SK-N-SH treated with all-trans-retinoic acid at 6 μM for 48 hours (cell line): ENCODE results near the gene RAPGEF5.

Source experiments
- ATAC-seq: fragments of 200-7000 bp; cut with Tn5 transposase; 3 replicates; pipeline ENCODE4 v1.9.1; 2020; ENCODE audit warnings: mild to moderate bottlenecking, moderate library complexity
- BACH2 ChIP-seq: fragments of 250-450 bp; sonication (Bioruptor Pico); IDR thresholded peaks from 2 replicates; pipeline ENCODE4 v1.9.0; 2021; ENCODE audit warnings: mild to moderate bottlenecking, borderline replicate concordance
- CSDC2 ChIP-seq: fragments of 250-450 bp; sonication (Bioruptor Pico); IDR thresholded peaks from 2 replicates; pipeline ENCODE4 v1.5.0; 2020; ENCODE audit warnings: mild to moderate bottlenecking, moderate library complexity
- ESRRG ChIP-seq: fragments of 250-450 bp; sonication (Bioruptor Pico); IDR thresholded peaks from 2 replicates; pipeline ENCODE4 v1.6.1; 2021; ENCODE audit warnings: mild to moderate bottlenecking
- GLIS3 ChIP-seq: fragments of 250-450 bp; sonication (Bioruptor Pico); IDR thresholded peaks from 2 replicates; pipeline ENCODE4 v1.5.0; 2020; ENCODE audit warnings: mild to moderate bottlenecking, moderate library complexity
- ISL1 ChIP-seq: fragments of 250-450 bp; sonication (Bioruptor Pico); IDR thresholded peaks from 2 replicates; pipeline ENCODE4 v2.1.2; 2022; ENCODE audit warnings: mild to moderate bottlenecking, moderate library complexity
- OSR1 ChIP-seq: fragments of 250-450 bp; sonication (Bioruptor Pico); IDR thresholded peaks from 2 replicates; pipeline ENCODE4 v1.8.0; 2022; ENCODE audit warnings: moderate library complexity, mild to moderate bottlenecking, inconsistent platforms
- PPARA ChIP-seq: fragments of 250-450 bp; sonication (Bioruptor Pico); IDR thresholded peaks from 2 replicates; pipeline ENCODE4 v1.5.0; 2020; ENCODE audit warnings: mild to moderate bottlenecking, borderline replicate concordance
- RARB ChIP-seq: fragments of 250-450 bp; sonication (Bioruptor Pico); IDR thresholded peaks from 2 replicates; pipeline ENCODE4 v1.8.0; 2021; ENCODE audit warnings: mild to moderate bottlenecking, moderate library complexity
- SNAI2 ChIP-seq: fragments of 250-450 bp; sonication (Bioruptor Pico); IDR thresholded peaks from 2 replicates; pipeline ENCODE4 v1.5.0; 2020; ENCODE audit warnings: mild to moderate bottlenecking, moderate library complexity
- TCF4 ChIP-seq: fragments of 250-450 bp; sonication (Bioruptor Pico); IDR thresholded peaks from 2 replicates; pipeline ENCODE4 v1.8.0; 2021; ENCODE audit warnings: mild to moderate bottlenecking, moderate library complexity, borderline replicate concordance
- TOX ChIP-seq: fragments of 250-450 bp; sonication (Bioruptor Pico); IDR thresholded peaks from 2 replicates; pipeline ENCODE4 v1.8.0; 2021; ENCODE audit warnings: mild to moderate bottlenecking, moderate library complexity, borderline replicate concordance
- ZC3H10 ChIP-seq: fragments of 250-450 bp; sonication (Bioruptor Pico); IDR thresholded peaks from 2 replicates; pipeline ENCODE4 v1.5.1; 2021; ENCODE audit warnings: mild to moderate bottlenecking, moderate library complexity
- ZFP3 ChIP-seq: fragments of 250-450 bp; sonication (Bioruptor Pico); IDR thresholded peaks from 2 replicates; pipeline ENCODE4 v1.5.0; 2020; ENCODE audit warnings: mild to moderate bottlenecking, moderate library complexity
- ZFP30 ChIP-seq: fragments of 450-650 bp; formaldehyde crosslinking; IDR thresholded peaks from 2 replicates; pipeline ENCODE4 v1.5.0; 2022; ENCODE audit warnings: mild to moderate bottlenecking, moderate library complexity
- ZNF565 ChIP-seq: fragments of 450-650 bp; formaldehyde crosslinking; conservative IDR thresholded peaks from 2 replicates; pipeline ENCODE4 v1.5.0; 2020; ENCODE audit warnings: low read depth, mild to moderate bottlenecking, moderate library complexity
- ZNF70 ChIP-seq: fragments of 450-650 bp; formaldehyde crosslinking; IDR thresholded peaks from 2 replicates; pipeline ENCODE4 v1.5.0; 2020; ENCODE audit warnings: mild to moderate bottlenecking, moderate library complexity
- ZNF8 ChIP-seq: fragments of 450-650 bp; formaldehyde crosslinking; IDR thresholded peaks from 2 replicates; pipeline ENCODE4 v1.5.0; 2020; ENCODE audit warnings: mild to moderate bottlenecking, moderate library complexity
- TF ChIP-seq, protein P1 (sequence below): fragments of 250-450 bp; sonication (Bioruptor Pico); IDR thresholded peaks from 2 replicates; pipeline ENCODE4 v1.8.0; 2021; ENCODE audit warnings: low read depth, mild to moderate bottlenecking, moderate library complexity, borderline replicate concordance
- TF ChIP-seq, protein P2 (sequence below): fragments of 250-450 bp; sonication (Bioruptor Pico); IDR thresholded peaks from 2 replicates; pipeline ENCODE4 v1.5.0; 2020; ENCODE audit warnings: mild to moderate bottlenecking, moderate library complexity
- TF ChIP-seq, protein P3 (sequence below): fragments of 250-450 bp; sonication (Bioruptor Pico); IDR thresholded peaks from 2 replicates; pipeline ENCODE4 v1.5.1; 2020; ENCODE audit warnings: low read depth, mild to moderate bottlenecking, moderate library complexity

RAPGEF5 gene

DNA sequence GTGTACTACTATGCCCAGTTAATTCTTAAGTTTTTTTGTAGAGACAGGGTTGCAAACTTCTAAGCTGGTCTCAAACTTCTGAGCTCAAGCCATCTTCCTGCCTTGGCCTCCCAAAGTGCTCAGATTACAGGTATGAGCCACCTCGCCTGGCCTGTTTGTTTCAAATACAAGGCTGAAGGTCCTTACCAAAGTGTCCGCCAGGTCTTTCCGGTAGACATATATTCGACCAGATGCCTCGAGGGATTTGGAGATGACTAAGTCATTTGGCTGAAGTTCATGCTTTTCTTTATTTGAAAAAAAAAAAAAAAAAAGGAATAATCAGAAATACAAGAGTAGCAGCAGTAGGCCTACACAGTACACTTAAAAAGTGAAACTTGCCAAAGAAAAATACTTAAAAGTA lies 206.7 kb downstream of the RAPGEF5 start:
- TF ChIP-seq ESRRG (CRISPR knock-in tag) = no peak
- no peak for TF ChIP-seq TCF4 (CRISPR knock-in tag)
- no peak for TF ChIP-seq GLIS3
- TF ChIP-seq TOX (CRISPR knock-in tag) = no peak
- peak; percentile 33 for ATAC-seq

DNA sequence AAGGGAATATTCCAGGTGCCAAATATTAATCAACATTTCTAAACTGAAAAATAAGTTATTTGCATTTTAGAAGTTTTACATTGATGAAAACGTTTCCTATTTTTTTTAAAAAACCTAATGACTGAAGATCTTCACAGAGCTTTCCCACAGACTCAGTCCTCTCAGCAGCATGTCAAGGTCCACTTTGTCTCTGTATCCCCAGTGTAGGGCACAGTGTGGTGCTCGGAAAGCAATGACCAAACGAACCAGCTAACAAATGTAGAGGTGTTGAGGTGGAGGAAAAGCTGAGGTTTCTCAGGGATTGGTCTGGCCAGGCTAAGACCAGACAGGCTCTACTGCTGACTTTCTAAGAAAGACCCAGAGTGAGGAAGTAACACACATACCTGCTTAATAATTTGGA lies 209.1 kb downstream of the RAPGEF5 start:
- ATAC-seq = no peak
- TF ChIP-seq ZNF565 (CRISPR knock-in tag) (no peak), ZNF70 (CRISPR knock-in tag) (no peak), CSDC2 (CRISPR knock-in tag) (no peak), TCF4 (CRISPR knock-in tag) (no peak), ZFP3 (CRISPR knock-in tag) (no peak), ISL1 (CRISPR knock-in tag) (no peak), PPARA (CRISPR knock-in tag) (no peak)
- TF ChIP-seq, protein P1, sequence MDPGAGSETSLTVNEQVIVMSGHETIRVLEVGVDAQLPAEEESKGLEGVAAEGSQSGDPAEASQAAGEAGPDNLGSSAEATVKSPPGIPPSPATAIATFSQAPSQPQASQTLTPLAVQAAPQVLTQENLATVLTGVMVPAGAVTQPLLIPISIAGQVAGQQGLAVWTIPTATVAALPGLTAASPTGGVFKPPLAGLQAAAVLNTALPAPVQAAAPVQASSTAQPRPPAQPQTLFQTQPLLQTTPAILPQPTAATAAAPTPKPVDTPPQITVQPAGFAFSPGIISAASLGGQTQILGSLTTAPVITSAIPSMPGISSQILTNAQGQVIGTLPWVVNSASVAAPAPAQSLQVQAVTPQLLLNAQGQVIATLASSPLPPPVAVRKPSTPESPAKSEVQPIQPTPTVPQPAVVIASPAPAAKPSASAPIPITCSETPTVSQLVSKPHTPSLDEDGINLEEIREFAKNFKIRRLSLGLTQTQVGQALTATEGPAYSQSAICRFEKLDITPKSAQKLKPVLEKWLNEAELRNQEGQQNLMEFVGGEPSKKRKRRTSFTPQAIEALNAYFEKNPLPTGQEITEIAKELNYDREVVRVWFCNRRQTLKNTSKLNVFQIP (CRISPR knock-in tag) = no peak
- TF ChIP-seq, protein P2, sequence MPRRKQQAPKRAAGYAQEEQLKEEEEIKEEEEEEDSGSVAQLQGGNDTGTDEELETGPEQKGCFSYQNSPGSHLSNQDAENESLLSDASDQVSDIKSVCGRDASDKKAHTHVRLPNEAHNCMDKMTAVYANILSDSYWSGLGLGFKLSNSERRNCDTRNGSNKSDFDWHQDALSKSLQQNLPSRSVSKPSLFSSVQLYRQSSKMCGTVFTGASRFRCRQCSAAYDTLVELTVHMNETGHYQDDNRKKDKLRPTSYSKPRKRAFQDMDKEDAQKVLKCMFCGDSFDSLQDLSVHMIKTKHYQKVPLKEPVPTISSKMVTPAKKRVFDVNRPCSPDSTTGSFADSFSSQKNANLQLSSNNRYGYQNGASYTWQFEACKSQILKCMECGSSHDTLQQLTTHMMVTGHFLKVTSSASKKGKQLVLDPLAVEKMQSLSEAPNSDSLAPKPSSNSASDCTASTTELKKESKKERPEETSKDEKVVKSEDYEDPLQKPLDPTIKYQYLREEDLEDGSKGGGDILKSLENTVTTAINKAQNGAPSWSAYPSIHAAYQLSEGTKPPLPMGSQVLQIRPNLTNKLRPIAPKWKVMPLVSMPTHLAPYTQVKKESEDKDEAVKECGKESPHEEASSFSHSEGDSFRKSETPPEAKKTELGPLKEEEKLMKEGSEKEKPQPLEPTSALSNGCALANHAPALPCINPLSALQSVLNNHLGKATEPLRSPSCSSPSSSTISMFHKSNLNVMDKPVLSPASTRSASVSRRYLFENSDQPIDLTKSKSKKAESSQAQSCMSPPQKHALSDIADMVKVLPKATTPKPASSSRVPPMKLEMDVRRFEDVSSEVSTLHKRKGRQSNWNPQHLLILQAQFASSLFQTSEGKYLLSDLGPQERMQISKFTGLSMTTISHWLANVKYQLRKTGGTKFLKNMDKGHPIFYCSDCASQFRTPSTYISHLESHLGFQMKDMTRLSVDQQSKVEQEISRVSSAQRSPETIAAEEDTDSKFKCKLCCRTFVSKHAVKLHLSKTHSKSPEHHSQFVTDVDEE (CRISPR knock-in tag) = no peak
- TF ChIP-seq, all 23 proteins: peak for 0

DNA sequence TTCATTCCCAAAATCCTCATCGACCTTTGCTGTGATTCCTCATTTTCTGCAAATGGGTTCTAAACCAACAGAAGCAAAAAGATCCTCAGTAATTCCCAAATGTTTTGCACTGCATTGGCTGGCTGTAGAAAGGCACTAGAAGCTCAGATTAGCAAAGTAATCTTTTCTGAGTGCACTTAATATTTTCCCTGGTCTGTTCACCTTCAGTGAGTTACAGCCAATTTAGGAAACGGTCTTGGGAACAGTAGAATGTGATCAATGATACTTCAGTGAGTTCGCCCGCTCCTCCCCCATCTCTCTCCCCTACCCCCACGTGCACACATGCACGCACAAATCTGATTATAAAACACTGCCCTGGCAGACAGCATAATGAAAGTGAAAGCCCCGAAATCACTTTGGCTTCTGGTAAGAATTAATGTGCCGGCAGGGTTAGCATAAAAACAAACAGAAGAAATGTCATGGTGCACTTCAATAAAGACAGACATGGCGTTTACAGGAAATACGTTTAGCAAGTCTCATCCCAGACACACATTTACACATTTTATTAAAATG lies 209.9 kb downstream of the RAPGEF5 start:
- TF ChIP-seq ISL1 (CRISPR knock-in tag) = peak; percentile 53
- TF ChIP-seq GLIS3 = no peak
- TF ChIP-seq, protein P2 (CRISPR knock-in tag) = peak; percentile 85; the same call in 1 of the 2 replicates
- peak; percentile 76; the same call in 1 of the 2 replicates for TF ChIP-seq TCF4 (CRISPR knock-in tag)
- TF ChIP-seq, protein P3, sequence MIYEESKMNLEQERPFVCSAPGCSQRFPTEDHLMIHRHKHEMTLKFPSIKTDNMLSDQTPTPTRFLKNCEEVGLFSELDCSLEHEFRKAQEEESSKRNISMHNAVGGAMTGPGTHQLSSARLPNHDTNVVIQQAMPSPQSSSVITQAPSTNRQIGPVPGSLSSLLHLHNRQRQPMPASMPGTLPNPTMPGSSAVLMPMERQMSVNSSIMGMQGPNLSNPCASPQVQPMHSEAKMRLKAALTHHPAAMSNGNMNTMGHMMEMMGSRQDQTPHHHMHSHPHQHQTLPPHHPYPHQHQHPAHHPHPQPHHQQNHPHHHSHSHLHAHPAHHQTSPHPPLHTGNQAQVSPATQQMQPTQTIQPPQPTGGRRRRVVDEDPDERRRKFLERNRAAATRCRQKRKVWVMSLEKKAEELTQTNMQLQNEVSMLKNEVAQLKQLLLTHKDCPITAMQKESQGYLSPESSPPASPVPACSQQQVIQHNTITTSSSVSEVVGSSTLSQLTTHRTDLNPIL (CRISPR knock-in tag) = 0 out of 2 replicates have a peak, but pooled peaks have one; percentile 51
- TF ChIP-seq, all 23 proteins: peak for 4
- peak; percentile 62 for ATAC-seq

DNA sequence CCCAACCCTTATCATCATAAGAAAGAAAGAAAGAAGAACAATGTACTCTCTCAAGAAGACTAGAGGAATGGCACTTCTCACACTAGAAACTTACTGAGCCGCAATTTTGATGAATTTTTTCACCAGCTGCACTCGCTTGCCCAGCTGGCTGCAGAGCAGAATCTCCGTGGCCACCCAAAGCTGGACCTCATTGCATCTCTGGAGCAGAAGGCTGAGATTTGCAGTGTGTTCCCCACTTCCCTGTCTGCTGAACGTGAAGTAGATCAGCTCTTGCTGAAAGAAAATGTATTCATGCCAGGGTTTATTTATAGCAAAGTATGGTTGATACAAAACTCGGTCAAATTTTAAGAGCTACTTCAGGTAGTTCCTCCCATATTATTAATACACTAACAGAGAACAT lies 212.0 kb downstream of the RAPGEF5 start:
- ATAC-seq = no peak
- TF ChIP-seq ZNF8 (no peak), ISL1 (CRISPR knock-in tag) (no peak), BACH2 (CRISPR knock-in tag) (no peak), ZC3H10 (no peak), ZFP3 (CRISPR knock-in tag) (no peak), OSR1 (CRISPR knock-in tag) (no peak), ZNF565 (CRISPR knock-in tag) (no peak), SNAI2 (CRISPR knock-in tag) (no peak), RARB (CRISPR knock-in tag) (no peak), ZFP30 (CRISPR knock-in tag) (no peak)
- TF ChIP-seq, protein P2 (CRISPR knock-in tag) = no peak
- TF ChIP-seq, protein P1 (CRISPR knock-in tag) = no peak
